ENCODE measurements around the gene ESR1.

DNA sequence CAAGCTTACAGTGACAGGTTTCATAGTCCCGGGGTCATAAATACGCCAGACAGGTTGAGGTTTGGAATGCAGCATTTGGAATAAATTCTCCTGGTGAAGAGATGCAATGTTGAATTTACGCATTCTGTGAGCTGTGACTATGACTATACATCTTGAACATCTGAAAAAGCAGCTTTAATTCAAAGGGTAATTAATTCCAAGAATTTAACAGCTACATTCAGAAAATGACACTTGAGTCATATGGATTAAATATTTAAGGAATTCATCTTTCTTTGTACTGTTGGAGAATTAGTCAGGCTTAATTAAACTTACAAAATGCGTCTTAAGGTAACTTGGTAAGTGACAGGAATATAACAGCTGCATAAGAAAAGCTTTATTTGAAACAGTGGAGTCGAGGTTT is 74.7 kb downstream of the ESR1 start:
- TF ChIP-seq, protein P1, sequence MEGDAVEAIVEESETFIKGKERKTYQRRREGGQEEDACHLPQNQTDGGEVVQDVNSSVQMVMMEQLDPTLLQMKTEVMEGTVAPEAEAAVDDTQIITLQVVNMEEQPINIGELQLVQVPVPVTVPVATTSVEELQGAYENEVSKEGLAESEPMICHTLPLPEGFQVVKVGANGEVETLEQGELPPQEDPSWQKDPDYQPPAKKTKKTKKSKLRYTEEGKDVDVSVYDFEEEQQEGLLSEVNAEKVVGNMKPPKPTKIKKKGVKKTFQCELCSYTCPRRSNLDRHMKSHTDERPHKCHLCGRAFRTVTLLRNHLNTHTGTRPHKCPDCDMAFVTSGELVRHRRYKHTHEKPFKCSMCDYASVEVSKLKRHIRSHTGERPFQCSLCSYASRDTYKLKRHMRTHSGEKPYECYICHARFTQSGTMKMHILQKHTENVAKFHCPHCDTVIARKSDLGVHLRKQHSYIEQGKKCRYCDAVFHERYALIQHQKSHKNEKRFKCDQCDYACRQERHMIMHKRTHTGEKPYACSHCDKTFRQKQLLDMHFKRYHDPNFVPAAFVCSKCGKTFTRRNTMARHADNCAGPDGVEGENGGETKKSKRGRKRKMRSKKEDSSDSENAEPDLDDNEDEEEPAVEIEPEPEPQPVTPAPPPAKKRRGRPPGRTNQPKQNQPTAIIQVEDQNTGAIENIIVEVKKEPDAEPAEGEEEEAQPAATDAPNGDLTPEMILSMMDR (IDR thresholded peaks at IDR 0.05), result no peak
- TF ChIP-seq POLR2A (IDR thresholded peaks at IDR 0.05) (no peak), POLR2AphosphoS5 (IDR thresholded peaks at IDR 0.05) (no peak)

Measured in suprapubic skin (tissue), 4 donors.